Stomach (tissue), 9 donors: ENCODE measurements around the gene FAM107B. TPM values are rescaled to one million over a fixed set of nuclear protein-coding genes. Genes with fewer than 3 reads are reported as not detected.
A peak's percentile ranks its signal among the peaks of the same experiment; 100 is the strongest.

ENCODE experiments used
- DNase-seq, 2 donors: peaks; one replicate each; pipeline versions ENCODE4 v3.0.0 to v3.0.0-alpha.2; 2013 to 2019
- H3K27ac ChIP-seq, 5 donors: fragments of 200-600 bp in 4 of 5; sonication (generic) in 4 of 5; one replicate each; pipeline ENCODE4 v1.5.1; 2013 to 2019; ENCODE audit warnings: mild to moderate bottlenecking in 1 of 5, moderate library complexity in 1 of 5
- H3K27me3 ChIP-seq, 3 donors: fragments of 200-600 bp; sonication (generic); one replicate each; pipeline ENCODE4 v1.5.1; 2017 to 2019; ENCODE audit warnings: mixed run types in 1 of 3
- H3K36me3 ChIP-seq, 4 donors: fragments of 200-600 bp; sonication (generic); 1 replicate in 3 of 4; 2 replicates in 1 of 4; pipeline ENCODE4 v1.5.1; 2016 to 2019
- H3K4me1 ChIP-seq, 4 donors: fragments of 200-600 bp; sonication (generic); one replicate each; pipeline ENCODE4 v1.5.1; 2016 to 2019
- H3K4me3 ChIP-seq, 4 donors: fragments of 200-600 bp; sonication (generic) in 3 of 4; one replicate each; pipeline ENCODE4 v1.5.1; 2016 to 2019; ENCODE audit warnings: mild to moderate bottlenecking in 1 of 4
- H3K9me3 ChIP-seq, 4 donors: fragments of 200-600 bp; sonication (generic); one replicate each; pipeline ENCODE4 v1.5.1; 2016 to 2019
- CTCF ChIP-seq, 7 experiments: fragments of 450-650 bp in 4 of 7; fragments of 200-600 bp in 3 of 7; sonication (generic) in 3 of 7; IDR thresholded peaks; one replicate each; pipeline ENCODE4 v1.5.1; 2016 to 2019; ENCODE audit warnings: antibody characterized with exemption in 7 of 7, control low read depth in 2 of 7, mild to moderate bottlenecking in 1 of 7
- EP300 ChIP-seq: sonication (generic); formaldehyde crosslinking; IDR thresholded peaks from one replicate; pipeline ENCODE4 v1.6.1; 2017; ENCODE audit warnings: antibody characterized with exemption
- POLR2A ChIP-seq, 4 donors: fragments of 450-650 bp; IDR thresholded peaks; one replicate each; pipeline ENCODE4 v1.6.1; 2016; ENCODE audit warnings: antibody characterized with exemption in 4 of 4, control low read depth in 2 of 4, mild to moderate bottlenecking in 1 of 4, moderate library complexity in 1 of 4
- POLR2AphosphoS5 ChIP-seq, 3 donors: sonication (generic); formaldehyde crosslinking; IDR thresholded peaks; one replicate each; pipeline ENCODE4 v1.6.1; 2016; ENCODE audit warnings: antibody characterized with exemption in 3 of 3
- WGBS, 5 donors: extraction: QIAGEN DNeasy Blood & Tissue Kit in 3 of 5; methylation state at CpG; one replicate each; pipeline versions ENCODE4 v1.1.5 to v1.1.7; 2013 to 2018; 5-methylcytosine and 5-hydroxymethylcytosine counted together
- intact Hi-C: fragments of 100-400 bp; cut with DNase I; formaldehyde crosslinking; loops from one replicate; pipeline ENCODE4 v1.15.1; 2023; ENCODE audit warnings: low total_unique reads
- polyA plus RNA-seq, 3 donors: library from polyadenylated mRNA; stranded (reverse); fragments of 200-250 nt; gene quantifications; one replicate each; pipeline ENCODE4 v1.2.3, GENCODE V29; 2013
- total RNA-seq, 5 donors: library from RNA; depleted of rRNA; stranded (reverse); fragments of >200 nt; gene quantifications; one replicate each; pipeline versions ENCODE4 v1.1.0 to v1.2.3, GENCODE V29; 2014 to 2016
- donor health status: healthy with polysubstance abuse.
- donor health status: Bipolar disorder and iron deficiency.
- donor health status: healthy.

Gene FAM107B
- total and polyA plus RNA-seq, 8 donors = 18.7 to 397 (median 160) TPM

- no peak for TF ChIP-seq POLR2A (IDR thresholded peaks at IDR 0.05)
- TF ChIP-seq POLR2AphosphoS5 (IDR thresholded peaks at IDR 0.05) = no peak
- no peak for TF ChIP-seq CTCF (IDR thresholded peaks at IDR 0.05)
- TF ChIP-seq EP300 = no peak
- H3K4me3 ChIP-seq = no peak overlapping the region
- H3K27me3 ChIP-seq = no peaks in the 10 kb centered on the region
- H3K36me3 ChIP-seq = no peaks in the 10 kb centered on the region
- H3K27ac ChIP-seq = no peak overlapping the region
- no peaks in the 10 kb centered on the region for H3K9me3 ChIP-seq
- DNase-seq = no peak
- 88 to 91% (median 90%) methylated on average over 4 of the region's 4 CpGs for WGBS, 5 donors
- H3K4me1 ChIP-seq = peaks cover 0 to 26% (median 11%) of the 10 kb centered on the region in 4 donors
- intact Hi-C loops = no loop called here
These were observed 106.9 kb downstream of the FAM107B start for GRCh38 chr10:14667781-14668180.

GRCh38 chr10:14667280-14667679 lies 107.4 kb downstream of the FAM107B start:
- TF ChIP-seq POLR2AphosphoS5 (IDR thresholded peaks at IDR 0.05) (no peak), EP300 (no peak), CTCF (IDR thresholded peaks at IDR 0.05) (no peak), POLR2A (IDR thresholded peaks at IDR 0.05) (no peak)
- H3K36me3 ChIP-seq = no peaks in the 10 kb centered on the region
- intact Hi-C loops = no loop called here
- H3K27me3 ChIP-seq = no peaks in the 10 kb centered on the region
- peak in 1 of 2 donors; percentile 66 for DNase-seq
- no peaks in the 10 kb centered on the region for H3K9me3 ChIP-seq
- H3K27ac ChIP-seq = no peak overlapping the region
- peaks cover 0 to 26% (median 10%) of the 10 kb centered on the region in 4 donors for H3K4me1 ChIP-seq
- H3K4me3 ChIP-seq = no peak overlapping the region
- 77 to 82% (median 79%) methylated on average over 6 of the region's 6 CpGs for WGBS, 5 donors

DNA sequence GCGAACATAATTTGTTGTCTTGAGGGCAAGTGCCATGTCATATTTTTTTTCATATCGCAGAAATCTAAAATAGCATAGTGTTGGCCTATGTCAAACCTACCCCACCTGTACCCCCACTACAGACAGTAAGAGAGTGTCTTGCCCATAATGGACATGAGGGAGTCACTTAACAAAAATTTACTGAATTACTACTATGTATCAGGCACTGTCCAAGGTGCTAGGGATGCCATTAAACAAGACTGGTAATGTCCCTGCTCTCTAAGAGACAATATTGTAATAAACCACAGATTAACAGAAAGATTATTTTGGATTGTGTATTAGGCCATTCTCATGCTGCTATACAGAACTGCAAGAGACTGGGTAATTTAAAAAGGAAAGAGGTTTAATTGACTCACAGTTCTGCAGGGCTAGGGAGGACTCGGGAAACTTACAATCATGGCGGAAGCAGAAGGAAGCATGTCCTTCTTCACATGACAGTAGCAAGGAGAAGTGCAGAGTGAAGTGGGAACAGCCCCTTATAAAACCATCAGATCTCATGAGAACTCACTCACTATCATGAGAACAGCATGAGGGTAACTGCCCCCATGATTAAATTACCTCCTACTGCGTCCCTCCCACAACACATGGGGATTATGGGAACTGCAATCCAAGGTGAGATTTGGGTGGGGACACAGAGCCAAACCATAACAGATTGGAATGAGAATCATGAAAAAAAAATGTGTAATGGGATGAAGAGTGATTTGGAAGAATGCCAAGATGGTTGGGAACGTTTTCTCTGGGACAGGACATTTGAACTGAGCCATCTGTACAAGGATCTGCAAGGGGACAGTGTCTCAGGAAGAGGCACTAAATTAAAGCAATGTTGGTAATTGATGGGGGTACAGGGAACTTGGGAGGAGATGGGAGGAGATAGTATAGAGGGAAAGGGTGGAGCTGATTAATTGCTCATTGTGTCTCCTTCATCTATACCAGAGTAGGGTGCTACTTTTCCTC lies 108.5 kb downstream of the FAM107B start:
- intact Hi-C loops = no loop called here
- Histone ChIP-seq H3K4me3 (no peak overlapping the region), H3K36me3 (no peaks in the 10 kb centered on the region), H3K27ac (no peak overlapping the region), H3K4me1 (peaks cover 0 to 22% (median 8%) of the 10 kb centered on the region in 4 donors), H3K9me3 (no peaks in the 10 kb centered on the region), H3K27me3 (no peaks in the 10 kb centered on the region)
- WGBS, 5 donors = 83 to 87% (median 84%) methylated on average over 6 of the region's 6 CpGs
- no peak for TF ChIP-seq CTCF (IDR thresholded peaks at IDR 0.05)
- TF ChIP-seq POLR2A (IDR thresholded peaks at IDR 0.05) = no peak
- no peak for TF ChIP-seq EP300
- peak in 1 of 2 donors; percentile 25 for DNase-seq

- Histone ChIP-seq H3K4me1 (peaks cover 0 to 14% (median 6%) of the 10 kb centered on the region in 4 donors), H3K27ac (no peak overlapping the region), H3K36me3 (no peaks in the 10 kb centered on the region), H3K9me3 (no peaks in the 10 kb centered on the region), H3K27me3 (no peaks in the 10 kb centered on the region), H3K4me3 (no peak overlapping the region)
- TF ChIP-seq POLR2A (IDR thresholded peaks at IDR 0.05) = no peak
- TF ChIP-seq CTCF (IDR thresholded peaks at IDR 0.05) = no peak
- no peak for TF ChIP-seq POLR2AphosphoS5 (IDR thresholded peaks at IDR 0.05)
- TF ChIP-seq EP300 = no peak
- 0 to 5% (median 1%) methylated on average over 1 of the region's 1 CpG for WGBS, 5 donors
- intact Hi-C loops = no loop called here
- DNase-seq = peak in 1 of 2 donors; percentile 86
These were observed 109.4 kb downstream of the FAM107B start for GRCh38 chr10:14665304-14665703.
